Fibroblast of peridontal ligament (primary cell): ENCODE measurements around the gene TSHZ2.

ENCODE experiments used
- DNase-seq: peaks from one replicate; pipeline ENCODE4 v3.0.0-alpha.2; 2010; ENCODE audit errors: extremely low read depth

TSHZ2 gene

GRCh38 chr20:53247468-53248103, 275.4 kb downstream of the TSHZ2 start:
- DNase-seq, result no peak

- DNase-seq, result no peak
Measured at GRCh38 chr20:53250456-53250855, 278.3 kb downstream of the TSHZ2 start.

GRCh38 chr20:53252002-53252401, 279.8 kb downstream of the TSHZ2 start:
- DNase-seq, result no peak

- DNase-seq, result no peak
Measured at GRCh38 chr20:53253668-53254067, 281.5 kb downstream of the TSHZ2 start.

- DNase-seq, result no peak
Measured at GRCh38 chr20:53255102-53255710, 283.0 kb downstream of the TSHZ2 start.

GRCh38 chr20:53258741-53259140, 286.6 kb downstream of the TSHZ2 start:
- DNase-seq, result no peak

GRCh38 chr20:53260168-53260567, 288.0 kb downstream of the TSHZ2 start:
- DNase-seq, result no peak

GRCh38 chr20:53260591-53260990, 288.4 kb downstream of the TSHZ2 start:
- DNase-seq, result no peak

GRCh38 chr20:53262365-53262764, 290.2 kb downstream of the TSHZ2 start:
- DNase-seq, result no peak

- DNase-seq, result no peak
Measured at GRCh38 chr20:53263554-53264438, 291.6 kb downstream of the TSHZ2 start.

GRCh38 chr20:53264604-53265003, 292.4 kb downstream of the TSHZ2 start:
- no peak for DNase-seq

GRCh38 chr20:53265304-53265875, 293.2 kb downstream of the TSHZ2 start:
- no peak for DNase-seq

- DNase-seq, result no peak
Measured at GRCh38 chr20:53269380-53269779, 297.2 kb downstream of the TSHZ2 start.

GRCh38 chr20:53270792-53271375, 298.7 kb downstream of the TSHZ2 start:
- DNase-seq, result no peak

- DNase-seq, result no peak
Measured at GRCh38 chr20:53274365-53274764, 302.2 kb downstream of the TSHZ2 start.

- DNase-seq, result no peak
Measured at GRCh38 chr20:53274807-53275206, 302.6 kb downstream of the TSHZ2 start.

GRCh38 chr20:53276143-53276542, 304.0 kb downstream of the TSHZ2 start:
- DNase-seq, result no peak

GRCh38 chr20:53278555-53278954, 306.4 kb downstream of the TSHZ2 start:
- DNase-seq, result no peak

- no peak for DNase-seq
Measured at GRCh38 chr20:53279735-53280134, 307.6 kb downstream of the TSHZ2 start.

- no peak for DNase-seq
Measured at GRCh38 chr20:53281557-53282117, 309.5 kb downstream of the TSHZ2 start.

GRCh38 chr20:53282217-53282955, 310.2 kb downstream of the TSHZ2 start:
- no peak for DNase-seq
